GM10266 (cell line): ENCODE results near the gene ZDHHC8.

ENCODE experiments used
- DNase-seq: peaks from one replicate; pipeline ENCODE4 v3.0.0; 2012; ENCODE audit errors: extremely low spot score
- TF ChIP-seq, protein P1 (sequence below): IDR thresholded peaks from 2 replicates; pipeline ENCODE4 v1.5.1; 2012; ENCODE audit warnings: mild to moderate bottlenecking, low read depth; ENCODE audit not compliant: control insufficient read depth, insufficient read depth; ENCODE audit errors: missing control alignments

The ZDHHC8 gene

GRCh38 chr22:20160041-20160440, 28.4 kb downstream of the ZDHHC8 start:
- TF ChIP-seq, protein P1, sequence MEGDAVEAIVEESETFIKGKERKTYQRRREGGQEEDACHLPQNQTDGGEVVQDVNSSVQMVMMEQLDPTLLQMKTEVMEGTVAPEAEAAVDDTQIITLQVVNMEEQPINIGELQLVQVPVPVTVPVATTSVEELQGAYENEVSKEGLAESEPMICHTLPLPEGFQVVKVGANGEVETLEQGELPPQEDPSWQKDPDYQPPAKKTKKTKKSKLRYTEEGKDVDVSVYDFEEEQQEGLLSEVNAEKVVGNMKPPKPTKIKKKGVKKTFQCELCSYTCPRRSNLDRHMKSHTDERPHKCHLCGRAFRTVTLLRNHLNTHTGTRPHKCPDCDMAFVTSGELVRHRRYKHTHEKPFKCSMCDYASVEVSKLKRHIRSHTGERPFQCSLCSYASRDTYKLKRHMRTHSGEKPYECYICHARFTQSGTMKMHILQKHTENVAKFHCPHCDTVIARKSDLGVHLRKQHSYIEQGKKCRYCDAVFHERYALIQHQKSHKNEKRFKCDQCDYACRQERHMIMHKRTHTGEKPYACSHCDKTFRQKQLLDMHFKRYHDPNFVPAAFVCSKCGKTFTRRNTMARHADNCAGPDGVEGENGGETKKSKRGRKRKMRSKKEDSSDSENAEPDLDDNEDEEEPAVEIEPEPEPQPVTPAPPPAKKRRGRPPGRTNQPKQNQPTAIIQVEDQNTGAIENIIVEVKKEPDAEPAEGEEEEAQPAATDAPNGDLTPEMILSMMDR: no peak

GRCh38 chr22:20164863-20165262, 33.3 kb downstream of the ZDHHC8 start:
- no peak for DNase-seq
- TF ChIP-seq, protein P1: no peak

More at GRCh38 chr22:20160041-20160440, 28.4 kb downstream of the ZDHHC8 start:
- no peak for DNase-seq

DNA sequence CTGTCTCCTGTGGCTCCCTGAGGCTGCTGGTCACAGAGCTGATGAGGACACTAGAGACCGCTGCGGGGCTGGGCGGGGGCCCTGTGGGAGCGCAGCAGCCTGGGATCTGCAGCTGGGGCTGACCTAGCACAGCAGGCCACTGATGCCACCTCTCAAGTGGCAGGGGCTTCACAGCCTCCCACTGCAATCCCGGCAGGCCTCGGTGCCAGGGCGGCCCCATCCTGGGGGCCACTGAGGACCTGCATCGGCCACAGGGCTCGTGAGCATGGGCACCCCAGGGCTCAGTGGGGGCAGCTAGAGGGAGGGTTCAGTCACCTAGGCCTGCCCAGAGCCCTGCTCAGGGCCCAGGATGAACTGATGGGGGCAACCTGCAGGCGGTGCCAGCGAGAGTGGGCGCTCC, 33.8 kb downstream of the ZDHHC8 start:
- TF ChIP-seq, protein P1: no peak
- no peak for DNase-seq

DNA sequence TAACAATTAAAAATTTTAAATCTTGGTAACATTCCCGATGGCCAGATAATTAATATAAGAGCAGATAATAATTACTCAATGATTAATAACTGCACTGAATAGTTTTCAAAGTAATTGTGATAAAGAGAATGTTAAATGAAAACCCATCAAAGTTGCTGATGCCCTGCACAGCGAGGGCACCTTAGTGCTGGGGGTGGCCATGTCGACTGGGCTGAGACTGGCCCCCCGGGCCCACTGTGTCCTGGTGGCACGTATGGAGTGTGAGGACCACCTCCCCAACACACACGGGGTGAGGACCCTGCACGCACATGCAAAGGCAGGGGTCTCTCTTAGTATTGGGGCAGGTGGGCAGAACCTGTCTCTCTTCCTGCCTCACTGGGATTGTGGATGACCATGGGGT, 34.3 kb downstream of the ZDHHC8 start:
- TF ChIP-seq, protein P1: no peak
- DNase-seq: no peak

DNA sequence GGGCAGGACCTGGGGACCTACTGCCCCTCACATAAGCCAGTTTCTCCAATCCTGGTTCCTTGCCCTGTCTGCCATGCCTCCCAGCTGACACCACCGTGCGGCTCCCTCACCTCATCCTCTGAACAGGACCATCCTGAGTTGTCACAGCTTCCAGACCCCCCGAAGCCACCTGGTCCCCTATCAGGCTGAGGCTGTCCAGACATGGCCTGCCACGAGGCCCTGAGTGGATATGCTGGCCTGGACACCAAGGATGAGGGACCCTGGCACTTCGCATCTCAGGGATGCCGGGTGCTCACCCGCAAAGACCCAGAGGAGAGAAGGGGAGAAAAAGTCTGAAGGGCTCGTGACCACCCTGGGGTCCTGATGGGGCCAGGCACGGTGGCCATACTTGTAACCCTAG, 35.1 kb downstream of the ZDHHC8 start:
- DNase-seq: no peak
- TF ChIP-seq, protein P1: no peak

- no peak for DNase-seq
- TF ChIP-seq, protein P1: no peak
Measured at GRCh38 chr22:20167643-20168322, 36.2 kb downstream of the ZDHHC8 start.

DNA sequence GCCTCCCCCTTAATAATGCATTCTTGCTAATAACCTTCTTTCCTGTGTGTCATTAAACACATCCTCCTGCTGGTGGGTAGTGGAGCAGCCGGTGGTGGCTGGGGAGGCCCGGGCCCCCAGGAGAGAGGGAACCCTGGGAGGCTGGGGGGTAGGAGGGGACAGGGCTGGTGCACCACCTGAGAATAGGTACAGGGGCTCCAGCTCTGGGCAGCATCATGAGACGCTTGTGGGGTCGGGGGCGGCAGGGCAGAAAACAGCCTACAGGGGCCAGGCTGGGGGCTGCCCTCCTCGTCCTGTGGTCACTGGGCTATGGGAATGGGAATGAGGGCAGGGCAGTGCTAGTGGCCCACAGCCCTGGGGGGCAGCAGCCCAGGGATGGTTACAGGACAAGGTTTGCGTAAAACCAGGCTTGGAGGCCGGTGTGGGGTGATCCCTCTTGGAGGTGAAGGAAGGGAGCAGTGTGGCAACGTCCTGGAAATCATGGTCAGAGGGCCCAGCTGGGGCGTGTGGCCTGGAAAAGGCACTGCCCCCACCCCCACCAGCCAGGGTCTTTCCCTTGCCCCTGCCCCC, 37.7 kb downstream of the ZDHHC8 start:
- TF ChIP-seq, protein P1: no peak
- no peak for DNase-seq
